H9 (cell line): ENCODE measurements around the gene TNFRSF1B. TPM values are rescaled to one million over a fixed set of nuclear protein-coding genes. Genes with fewer than 3 reads are reported as not detected.

Experiments used
- DNase-seq: peaks from one replicate; pipeline ENCODE4 v3.0.0-alpha.2; 2017
- H2AFZ ChIP-seq: one replicate; pipeline ENCODE4 v1.6.1; 2013; ENCODE audit warnings: mild to moderate bottlenecking, low read length, control low read depth, moderate library complexity
- H2AK5ac ChIP-seq: 2 replicates; pipeline ENCODE4 v1.6.1; 2013; ENCODE audit warnings: low read length, control low read depth, mixed read lengths; ENCODE audit not compliant: insufficient read length
- H2BK120ac ChIP-seq: one replicate; pipeline ENCODE4 v1.6.1; 2013; ENCODE audit warnings: low read depth, mild to moderate bottlenecking, low read length, control low read depth, inconsistent platforms; ENCODE audit not compliant: poor library complexity, severe bottlenecking
- H2BK12ac ChIP-seq: 2 replicates; pipeline ENCODE4 v1.6.1; 2013; ENCODE audit warnings: low read length, control low read depth, mixed read lengths, low read depth; ENCODE audit not compliant: insufficient read length
- H2BK15ac ChIP-seq: 2 replicates; pipeline ENCODE4 v1.6.1; 2013; ENCODE audit warnings: low read depth, low read length, control low read depth
- H2BK20ac ChIP-seq: one replicate; pipeline ENCODE4 v1.6.1; 2013; ENCODE audit warnings: low read depth, mild to moderate bottlenecking, low read length, control low read depth, inconsistent platforms; ENCODE audit not compliant: poor library complexity, severe bottlenecking
- H2BK5ac ChIP-seq: 2 replicates; pipeline ENCODE4 v1.6.1; 2013; ENCODE audit warnings: low read length, control low read depth, mixed read lengths; ENCODE audit not compliant: insufficient read length
- H3K14ac ChIP-seq: 2 replicates; pipeline ENCODE4 v1.6.1; 2013; ENCODE audit warnings: low read length, control low read depth; ENCODE audit not compliant: insufficient read depth
- H3K18ac ChIP-seq: 2 replicates; pipeline ENCODE4 v1.6.1; 2013; ENCODE audit warnings: low read depth, mild to moderate bottlenecking, mixed read lengths, low read length, control low read depth; ENCODE audit not compliant: insufficient read length
- H3K23ac ChIP-seq: 2 replicates; pipeline ENCODE4 v1.6.1; 2013; ENCODE audit warnings: low read length, control low read depth, mixed read lengths, low read depth; ENCODE audit not compliant: insufficient read length
- H3K23me2 ChIP-seq: 2 replicates; pipeline ENCODE4 v1.6.1; 2013; ENCODE audit warnings: low read depth, mild to moderate bottlenecking, mixed read lengths, low read length, control low read depth; ENCODE audit not compliant: insufficient read length, poor library complexity, severe bottlenecking
- H3K27ac ChIP-seq: 2 replicates; pipeline ENCODE4 v1.5.1; 2013; ENCODE audit warnings: low read length, control low read depth, mixed read lengths, low read depth; ENCODE audit not compliant: insufficient read length
- H3K27me3 ChIP-seq: 2 replicates; pipeline ENCODE4 v1.6.1; 2013; ENCODE audit warnings: low read length, control low read depth, inconsistent platforms; ENCODE audit not compliant: insufficient read depth
- H3K4ac ChIP-seq: 2 replicates; pipeline ENCODE4 v1.6.1; 2013; ENCODE audit warnings: low read depth, mild to moderate bottlenecking, control low read depth, inconsistent platforms, low read length, moderate library complexity
- H3K4me1 ChIP-seq: 2 replicates; pipeline ENCODE4 v1.6.1; 2013; ENCODE audit warnings: low read length, control low read depth, inconsistent platforms; ENCODE audit not compliant: insufficient read depth
- H3K4me2 ChIP-seq: 2 replicates; pipeline ENCODE4 v1.6.1; 2013; ENCODE audit warnings: low read length, control low read depth, mixed read lengths; ENCODE audit not compliant: insufficient read length, insufficient read depth
- H3K56ac ChIP-seq: 2 replicates; pipeline ENCODE4 v1.6.1; 2013; ENCODE audit warnings: low read depth, mild to moderate bottlenecking, mixed read lengths, low read length, control low read depth; ENCODE audit not compliant: insufficient read length
- H3K79me1 ChIP-seq: 2 replicates; pipeline ENCODE4 v1.6.1; 2013; ENCODE audit warnings: low read depth, mild to moderate bottlenecking, moderate library complexity, low read length, control low read depth, inconsistent platforms; ENCODE audit not compliant: insufficient read depth, poor library complexity, severe bottlenecking
- H3K79me2 ChIP-seq: 2 replicates; pipeline ENCODE4 v1.6.1; 2013; ENCODE audit warnings: low read length, control low read depth, inconsistent platforms; ENCODE audit not compliant: insufficient read depth
- H3K9ac ChIP-seq: 2 replicates; pipeline ENCODE4 v1.6.1; 2013; ENCODE audit warnings: low read length, control low read depth, mixed read lengths; ENCODE audit not compliant: insufficient read length; ENCODE audit errors: extremely low read depth
- H3K9me3 ChIP-seq: one replicate; pipeline ENCODE4 v1.6.1; 2013; ENCODE audit warnings: low read depth, low read length, inconsistent platforms; ENCODE audit not compliant: control insufficient read depth
- H3T11ph ChIP-seq: one replicate; pipeline ENCODE4 v1.6.1; 2013; ENCODE audit warnings: mild to moderate bottlenecking, low read length, control low read depth, inconsistent platforms
- H4K20me1 ChIP-seq: one replicate; pipeline ENCODE4 v1.6.1; 2013; ENCODE audit not compliant: control insufficient read depth, insufficient read length, insufficient read depth
- H4K5ac ChIP-seq: 2 replicates; pipeline ENCODE4 v1.6.1; 2013; ENCODE audit warnings: low read depth, mild to moderate bottlenecking, mixed read lengths, low read length, control low read depth; ENCODE audit not compliant: insufficient read length
- H4K8ac ChIP-seq: replicated peaks from 2 replicates; pipeline ENCODE4 v1.6.1; 2013; ENCODE audit warnings: low read length, control low read depth, mixed read lengths, low read depth; ENCODE audit not compliant: insufficient read length
- H4K91ac ChIP-seq: 2 replicates; pipeline ENCODE4 v1.6.1; 2013; ENCODE audit warnings: low read depth, mild to moderate bottlenecking, moderate library complexity, mixed read lengths, low read length, control low read depth; ENCODE audit not compliant: insufficient read length
- H3K27ac Mint-ChIP-seq, 3 experiments: 2 replicates in 2 of 3; 3 replicates in 1 of 3; pipeline ENCODE4 v1.8.0; 2020 to 2021; ENCODE audit warnings: mixed read lengths in 3 of 3, mild to moderate bottlenecking in 1 of 3, moderate library complexity in 1 of 3
- H3K27me3 Mint-ChIP-seq: 2 replicates; pipeline ENCODE4 v1.8.0; 2021; ENCODE audit warnings: low read depth, mild to moderate bottlenecking, moderate library complexity, mixed read lengths
- H3K36me3 Mint-ChIP-seq, 3 experiments: 2 replicates in 2 of 3; 3 replicates in 1 of 3; pipeline ENCODE4 v1.8.0; 2020 to 2021; ENCODE audit warnings: low read depth in 3 of 3, mixed read lengths in 3 of 3; ENCODE audit not compliant: insufficient read depth in 1 of 3
- H3K4me1 Mint-ChIP-seq, 2 experiments: 2 replicates each; pipeline ENCODE4 v1.8.0; 2020; ENCODE audit warnings: mixed read lengths in 2 of 2
- H3K4me3 Mint-ChIP-seq, 2 experiments: 2 replicates in 1 of 2; 3 replicates in 1 of 2; pipeline ENCODE4 v1.8.0; 2020 to 2021; ENCODE audit warnings: mild to moderate bottlenecking in 2 of 2, mixed read lengths in 2 of 2, moderate library complexity in 1 of 2
- H3K9me3 Mint-ChIP-seq, 2 experiments: 2 replicates in 1 of 2; 3 replicates in 1 of 2; pipeline ENCODE4 v1.8.0; 2020; ENCODE audit warnings: mild to moderate bottlenecking in 2 of 2, mixed read lengths in 2 of 2, moderate library complexity in 1 of 2
- CTCF ChIP-seq: fragments of 200-600 bp; sonication (generic); conservative IDR thresholded peaks from 3 replicates; pipeline ENCODE4 v1.8.0; 2021; ENCODE audit warnings: antibody characterized with exemption, mild to moderate bottlenecking
- WGBS: extraction: QIAGEN DNeasy Blood & Tissue Kit; methylation state at CpG from one replicate; pipeline ENCODE4 v1.1.7; 2013; ENCODE audit warnings: missing lambda C conversion rate, low lambda C conversion rate, mixed read lengths; ENCODE audit not compliant: insufficient read length; ENCODE audit errors: extremely low coverage; 5-methylcytosine and 5-hydroxymethylcytosine counted together
- total RNA-seq: library from RNA; stranded (reverse); gene quantifications from 2 replicates; pipeline ENCODE4 v1.2.1, GENCODE V29; 2021

TNFRSF1B gene
- total RNA-seq, 1 experiment from 2014 or later, result 0.57 TPM

DNA sequence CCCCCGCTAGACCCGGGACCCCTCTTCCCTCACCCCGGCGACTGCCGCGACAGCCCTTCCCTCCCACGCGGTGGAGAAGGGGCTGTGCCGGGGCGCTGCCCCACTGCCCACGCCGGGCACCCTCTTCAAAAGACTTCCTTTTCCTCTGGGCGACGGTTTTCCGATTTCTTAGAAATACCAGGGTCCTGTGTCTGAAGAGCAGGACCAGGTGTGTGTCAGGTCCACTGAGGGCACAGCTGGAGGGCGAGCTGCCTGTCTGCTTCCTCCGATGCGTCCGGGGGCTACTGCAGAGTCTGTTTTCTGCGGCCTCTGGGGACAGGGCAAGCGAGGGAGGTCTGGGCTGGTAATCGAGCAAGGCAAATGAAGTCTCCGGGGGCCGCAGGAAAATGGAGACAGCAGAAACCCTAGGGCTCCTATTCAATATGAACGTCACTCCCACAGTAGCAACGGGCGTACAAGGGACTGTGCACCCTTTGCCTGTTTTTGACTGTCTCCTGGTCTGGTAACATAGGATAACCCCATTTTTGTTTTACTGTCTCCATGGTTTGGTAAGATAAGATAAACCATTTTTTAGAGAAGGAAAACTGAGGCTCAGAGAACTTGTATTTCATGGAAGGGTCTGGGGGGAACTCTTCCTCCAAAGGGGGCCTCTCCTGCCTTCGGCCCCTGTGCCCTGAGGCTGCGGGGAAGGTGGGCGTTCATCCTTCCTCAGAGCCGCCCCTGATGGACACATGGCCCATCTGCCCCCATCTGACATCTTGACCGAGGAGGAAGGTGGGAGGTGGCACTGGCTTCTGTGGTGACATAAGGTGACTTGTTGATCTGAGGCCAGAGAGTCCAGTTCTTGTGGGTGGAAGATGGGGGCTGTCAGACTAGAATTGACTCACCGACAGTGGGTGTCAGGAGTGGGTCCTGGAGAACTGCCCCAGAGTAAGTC, 970 bp downstream of the TNFRSF1B start:
- no peak overlapping the region for H3T11ph ChIP-seq
- no peak overlapping the region for H2AFZ ChIP-seq
- H2BK15ac ChIP-seq, result no peak overlapping the region
- no peak overlapping the region for H3K9ac ChIP-seq
- H4K8ac ChIP-seq, result no peak overlapping the region
- H3K27me3 ChIP-seq, result no peaks in the 10 kb centered on the region; the same call in 1 of the 2 replicates
- no peaks in the 10 kb centered on the region for H3K9me3 ChIP-seq
- no peak overlapping the region for H2BK120ac ChIP-seq
- H4K20me1 ChIP-seq, result no peaks in the 10 kb centered on the region
- no peak overlapping the region for H2BK5ac ChIP-seq
- Mint-ChIP-seq H3K27ac (no peak overlapping the region), H3K36me3 (no peaks in the 10 kb centered on the region; a peak in 1 of 7 replicates), H3K27me3 (peaks cover 56% of the 10 kb centered on the region), H3K9me3 (no peaks in the 10 kb centered on the region; a peak in 1 of 5 replicates), H3K4me3 (peak overlapping the region; percentile 16 to 72; a peak in 4 of 5 replicates), H3K4me1 (peaks cover 12 to 20% of the 10 kb centered on the region in 2 experiments)
- H2BK20ac ChIP-seq, result no peak overlapping the region
- TF ChIP-seq CTCF, result no peak
- H4K91ac ChIP-seq, result no peak overlapping the region
- H3K56ac ChIP-seq, result no peak overlapping the region
- H3K79me2 ChIP-seq, result no peaks in the 10 kb centered on the region
- no peak overlapping the region for H3K27ac ChIP-seq
- H3K18ac ChIP-seq, result no peak overlapping the region
- no peak for DNase-seq
- H4K5ac ChIP-seq, result no peak overlapping the region
- H3K79me1 ChIP-seq, result no peaks in the 10 kb centered on the region
- no peak overlapping the region for H3K4ac ChIP-seq
- H2AK5ac ChIP-seq, result no peak overlapping the region
- no peak overlapping the region for H3K4me2 ChIP-seq
- no peak overlapping the region for H2BK12ac ChIP-seq
- no CpG with 5 or more reads among the region's 33 CpGs for WGBS
- H3K4me1 ChIP-seq, result no peaks in the 10 kb centered on the region
- H3K14ac ChIP-seq, result no peak overlapping the region
- no peak overlapping the region for H3K23ac ChIP-seq
- peaks cover 3% of the 10 kb centered on the region for H3K23me2 ChIP-seq
